ENCODE results near the gene SH2D4B. TPM values are rescaled to one million over a fixed set of nuclear protein-coding genes. Genes with fewer than 3 reads are reported as not detected.

The SH2D4B gene
- total RNA-seq, 1 donor from 2014 or later = 0.43 TPM

- Histone ChIP-seq H3K4me1 (peaks cover 11% of the 10 kb centered on the region), H3K36me3 (no peaks in the 10 kb centered on the region), H3K4me3 (peak overlapping the region; percentile 33), H3K27ac (peak overlapping the region; percentile 56), H3K9me3 (no peaks in the 10 kb centered on the region), H3K27me3 (no peaks in the 10 kb centered on the region)
- TF ChIP-seq, protein P1, sequence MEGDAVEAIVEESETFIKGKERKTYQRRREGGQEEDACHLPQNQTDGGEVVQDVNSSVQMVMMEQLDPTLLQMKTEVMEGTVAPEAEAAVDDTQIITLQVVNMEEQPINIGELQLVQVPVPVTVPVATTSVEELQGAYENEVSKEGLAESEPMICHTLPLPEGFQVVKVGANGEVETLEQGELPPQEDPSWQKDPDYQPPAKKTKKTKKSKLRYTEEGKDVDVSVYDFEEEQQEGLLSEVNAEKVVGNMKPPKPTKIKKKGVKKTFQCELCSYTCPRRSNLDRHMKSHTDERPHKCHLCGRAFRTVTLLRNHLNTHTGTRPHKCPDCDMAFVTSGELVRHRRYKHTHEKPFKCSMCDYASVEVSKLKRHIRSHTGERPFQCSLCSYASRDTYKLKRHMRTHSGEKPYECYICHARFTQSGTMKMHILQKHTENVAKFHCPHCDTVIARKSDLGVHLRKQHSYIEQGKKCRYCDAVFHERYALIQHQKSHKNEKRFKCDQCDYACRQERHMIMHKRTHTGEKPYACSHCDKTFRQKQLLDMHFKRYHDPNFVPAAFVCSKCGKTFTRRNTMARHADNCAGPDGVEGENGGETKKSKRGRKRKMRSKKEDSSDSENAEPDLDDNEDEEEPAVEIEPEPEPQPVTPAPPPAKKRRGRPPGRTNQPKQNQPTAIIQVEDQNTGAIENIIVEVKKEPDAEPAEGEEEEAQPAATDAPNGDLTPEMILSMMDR (IDR thresholded peaks at IDR 0.05) = peak; percentile 87
- intact Hi-C loops (cut with DNase I) = no loop called here
- ATAC-seq (peak; percentile 91), DNase-seq (peak; percentile 89)
These were observed 124.9 kb downstream of the SH2D4B start for GRCh38 chr10:80662429-80663261.

- no peak overlapping the region for H3K27ac ChIP-seq
These were observed 126.5 kb downstream of the SH2D4B start for GRCh38 chr10:80664071-80664680.

GRCh38 chr10:80669485-80669884 lies 131.8 kb downstream of the SH2D4B start:
- Histone ChIP-seq H3K9me3 (no peaks in the 10 kb centered on the region), H3K27ac (no peak overlapping the region), H3K27me3 (no peaks in the 10 kb centered on the region), H3K4me3 (no peak overlapping the region), H3K4me1 (no peaks in the 10 kb centered on the region), H3K36me3 (no peaks in the 10 kb centered on the region)
- intact Hi-C loops (cut with DNase I) = no loop called here
- TF ChIP-seq, protein P1 (IDR thresholded peaks at IDR 0.05) = no peak
- DNase-seq = no peak
- no peak for ATAC-seq

More at GRCh38 chr10:80664071-80664680, 126.5 kb downstream of the SH2D4B start:
- intact Hi-C loops (cut with DNase I) = no loop called here
- DNase-seq (peak; percentile 86), ATAC-seq (peak; percentile 88)
- Histone ChIP-seq H3K27me3 (no peaks in the 10 kb centered on the region), H3K4me3 (no peak overlapping the region), H3K4me1 (peaks cover 11% of the 10 kb centered on the region), H3K9me3 (no peaks in the 10 kb centered on the region), H3K36me3 (no peaks in the 10 kb centered on the region)
- TF ChIP-seq, protein P1 (IDR thresholded peaks at IDR 0.05) = peak; percentile 90

DNA sequence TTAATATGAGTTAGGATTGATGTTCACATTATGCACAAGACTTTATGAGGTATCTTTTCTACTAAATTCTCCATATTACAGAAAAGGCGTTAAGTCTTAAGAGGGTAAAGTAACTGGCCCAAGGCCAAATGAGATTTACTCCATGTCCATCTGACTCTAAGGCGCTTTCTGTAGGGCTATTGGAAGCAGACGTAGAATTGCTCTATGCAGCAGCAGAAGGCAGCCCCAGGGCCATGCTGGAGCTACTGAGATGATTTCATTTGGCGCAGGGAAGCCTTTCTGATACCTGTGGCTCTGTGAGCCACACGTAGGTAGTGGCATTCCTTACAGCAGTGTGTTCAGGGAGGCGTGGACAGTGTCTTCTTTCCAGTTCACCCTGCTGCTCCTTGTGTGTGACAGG lies 133.1 kb downstream of the SH2D4B start:
- no peaks in the 10 kb centered on the region for H3K36me3 ChIP-seq
- ATAC-seq (no peak), DNase-seq (no peak)
- H3K27ac ChIP-seq = no peak overlapping the region
- H3K27me3 ChIP-seq = no peaks in the 10 kb centered on the region
- no peaks in the 10 kb centered on the region for H3K9me3 ChIP-seq
- no peak overlapping the region for H3K4me3 ChIP-seq
- no peaks in the 10 kb centered on the region for H3K4me1 ChIP-seq
- intact Hi-C loops (cut with DNase I) = no loop called here
- TF ChIP-seq, protein P1 (IDR thresholded peaks at IDR 0.05) = no peak

GRCh38 chr10:80671847-80672246 lies 134.1 kb downstream of the SH2D4B start:
- Histone ChIP-seq H3K4me1 (no peaks in the 10 kb centered on the region), H3K9me3 (no peaks in the 10 kb centered on the region), H3K4me3 (no peak overlapping the region), H3K36me3 (no peaks in the 10 kb centered on the region), H3K27me3 (no peaks in the 10 kb centered on the region), H3K27ac (no peak overlapping the region)
- intact Hi-C loops (cut with DNase I) = no loop called here
- TF ChIP-seq, protein P1 (IDR thresholded peaks at IDR 0.05) = no peak
- no peak for ATAC-seq
- no peak for DNase-seq

All from upper lobe of right lung (tissue), 1 donor.